Endothelial cell of umbilical vein (primary cell): Measurements from ENCODE around the gene LRTM2.

Source experiments
- CTCF ChIP-seq, 2 donors: IDR thresholded peaks; 1 replicate in 1 of 2; 2 replicates in 1 of 2; pipeline ENCODE4 v1.5.1; 2011; ENCODE audit warnings: low read length in 2 of 2, mild to moderate bottlenecking in 2 of 2, moderate library complexity in 2 of 2, control low read depth in 1 of 2, inconsistent platforms in 1 of 2, low read depth in 1 of 2; ENCODE audit not compliant: insufficient read depth in 1 of 2; ENCODE audit errors: extremely low read depth in 1 of 2
- EZH2 ChIP-seq: IDR thresholded peaks from 2 replicates; pipeline ENCODE4 v1.6.1; 2012; ENCODE audit warnings: borderline replicate concordance, low read depth, mild to moderate bottlenecking, moderate library complexity, low read length, inconsistent platforms; ENCODE audit not compliant: severe bottlenecking
- FOS ChIP-seq: IDR thresholded peaks from 2 replicates; pipeline ENCODE4 v1.6.1; 2011; ENCODE audit warnings: mild to moderate bottlenecking, low read length, moderate library complexity, borderline replicate concordance; ENCODE audit not compliant: insufficient read depth
- GATA2 ChIP-seq: IDR thresholded peaks from 2 replicates; pipeline ENCODE4 v1.7.0; 2011; ENCODE audit warnings: low read depth, mild to moderate bottlenecking, moderate library complexity, mixed read lengths, low read length; ENCODE audit not compliant: insufficient read length, insufficient read depth
- JUN ChIP-seq: IDR thresholded peaks from 2 replicates; pipeline ENCODE4 v1.6.1; 2011; ENCODE audit warnings: borderline replicate concordance, low read depth; ENCODE audit not compliant: insufficient read length, insufficient read depth
- MAX ChIP-seq: IDR thresholded peaks from 2 replicates; pipeline ENCODE4 v1.6.1; 2011; ENCODE audit not compliant: insufficient read depth, insufficient read length
- MYC ChIP-seq: IDR thresholded peaks from one replicate; pipeline ENCODE4 v1.6.1; 2011; ENCODE audit warnings: mild to moderate bottlenecking, low read depth, low read length
- POLR2A ChIP-seq: IDR thresholded peaks from 2 replicates; pipeline ENCODE4 v1.6.1; 2012; ENCODE audit warnings: low read depth, mild to moderate bottlenecking, control low read depth, low read length
- POLR2AphosphoS5 ChIP-seq: IDR thresholded peaks from 2 replicates; pipeline ENCODE4 v1.6.1; 2012; ENCODE audit warnings: low read depth, mild to moderate bottlenecking, control low read depth, low read length, moderate library complexity; ENCODE audit not compliant: insufficient read depth

GRCh38 chr12:1806301-1807086, 13.9 kb upstream of the LRTM2 start:
- TF ChIP-seq CTCF (IDR thresholded peaks at IDR 0.05; ENCODE audit: extremely low read depth in 1 of 2, insufficient read depth in 1 of 2, low read depth in 1 of 2, low read length in 2 of 2) (no peak), JUN (no peak), POLR2A (no peak), MAX (no peak), EZH2 (no peak), POLR2AphosphoS5 (no peak), FOS (no peak), GATA2 (no peak), MYC (no peak)
